IPS DF 6.9 (cell line): ENCODE results near the gene COPS2.
"Not testable (repeated sequence)": the region's sequence is repeated elsewhere in the genome, so short reads cannot be mapped to it uniquely, and the experiment has no call there.

Experiments used
- DNase-seq: peaks from one replicate; pipeline ENCODE4 v3.0.0-alpha.2; 2013; ENCODE audit warnings: low read depth, low spot score
- H3K27ac ChIP-seq: one replicate; pipeline ENCODE4 v1.5.1; 2013; ENCODE audit warnings: low read length, control low read depth
- H3K27me3 ChIP-seq: 2 replicates; pipeline ENCODE4 v1.6.1; 2013; ENCODE audit warnings: mild to moderate bottlenecking, low read length; ENCODE audit not compliant: control insufficient read depth, insufficient read depth
- H3K36me3 ChIP-seq: 2 replicates; pipeline ENCODE4 v1.6.1; 2013; ENCODE audit warnings: low read length; ENCODE audit not compliant: control insufficient read depth, insufficient read depth
- H3K4me1 ChIP-seq: 2 replicates; pipeline ENCODE4 v1.6.1; 2013; ENCODE audit warnings: low read length; ENCODE audit not compliant: control insufficient read depth, insufficient read depth
- H3K4me3 ChIP-seq: 2 replicates; pipeline ENCODE4 v1.5.1; 2013; ENCODE audit warnings: mild to moderate bottlenecking, low read length
- H3K9me3 ChIP-seq: 2 replicates; pipeline ENCODE4 v1.6.1; 2013; ENCODE audit warnings: low read length, inconsistent platforms; ENCODE audit not compliant: control insufficient read depth, insufficient read depth
- WGBS: extraction: QIAGEN DNeasy Blood & Tissue Kit; methylation state at CpG from one replicate; pipeline ENCODE4 v1.1.7; 2013; ENCODE audit warnings: mixed read lengths, missing lambda C conversion rate; ENCODE audit not compliant: insufficient read length, insufficient coverage; 5-methylcytosine and 5-hydroxymethylcytosine counted together

COPS2 gene

GRCh38 chr15:49079340-49080039, 75.9 kb downstream of the COPS2 start:
- no peaks in the 10 kb centered on the region for H3K36me3 ChIP-seq
- no peaks in the 10 kb centered on the region for H3K4me1 ChIP-seq
- no peak for DNase-seq
- no peaks in the 10 kb centered on the region for H3K27me3 ChIP-seq
- no CpG with 5 or more reads among the region's 23 CpGs for WGBS
- no peak overlapping the region for H3K4me3 ChIP-seq
- no peak overlapping the region for H3K27ac ChIP-seq
- no peaks in the 10 kb centered on the region for H3K9me3 ChIP-seq

GRCh38 chr15:49075881-49076280, 79.5 kb downstream of the COPS2 start:
- H3K9me3 ChIP-seq: no peaks in the 10 kb centered on the region
- no peak overlapping the region for H3K27ac ChIP-seq
- no peak for DNase-seq
- H3K4me3 ChIP-seq: no peak overlapping the region
- no peaks in the 10 kb centered on the region for H3K27me3 ChIP-seq
- H3K4me1 ChIP-seq: no peaks in the 10 kb centered on the region
- H3K36me3 ChIP-seq: no peaks in the 10 kb centered on the region

GRCh38 chr15:49074589-49075287, 80.7 kb downstream of the COPS2 start:
- DNase-seq, H3K9me3 ChIP-seq, H3K27me3 ChIP-seq, H3K4me1 ChIP-seq, H3K27ac ChIP-seq, H3K4me3 ChIP-seq, H3K36me3 ChIP-seq: not testable (repeated sequence)
- no CpG with 5 or more reads among the region's 6 CpGs for WGBS
